Colonic mucosa (tissue), 4 donors: Measurements from ENCODE around the gene CNDP2. TPM values are rescaled to one million over a fixed set of nuclear protein-coding genes. Genes with fewer than 3 reads are reported as not detected.

ENCODE experiments used
- DNase-seq: peaks from one replicate; pipeline ENCODE4 v3.0.0-alpha.2; 2020
- H3K27ac ChIP-seq: fragments of 200-600 bp; one replicate; pipeline ENCODE4 v1.8.0; 2021
- H3K27me3 ChIP-seq: fragments of 200-600 bp; one replicate; pipeline ENCODE4 v1.8.0; 2021
- H3K36me3 ChIP-seq: fragments of 200-600 bp; one replicate; pipeline ENCODE4 v1.8.0; 2021
- H3K4me1 ChIP-seq: fragments of 200-600 bp; one replicate; pipeline ENCODE4 v1.8.0; 2021; ENCODE audit warnings: mild to moderate bottlenecking
- H3K4me3 ChIP-seq: fragments of 200-600 bp; one replicate; pipeline ENCODE4 v1.8.0; 2021
- H3K9ac ChIP-seq, 2 donors: one replicate each; pipeline ENCODE4 v1.7.0; 2013; ENCODE audit warnings: control low read depth in 2 of 2, low read depth in 2 of 2, low read length in 2 of 2
- H3K9me3 ChIP-seq: fragments of 200-600 bp; one replicate; pipeline ENCODE4 v1.8.0; 2021
- CTCF ChIP-seq: fragments of 200-600 bp; IDR thresholded peaks from one replicate; pipeline ENCODE4 v1.8.0; 2022; ENCODE audit warnings: antibody characterized with exemption, mild to moderate bottlenecking
- intact Hi-C: fragments of 100-400 bp; cut with DNase I; formaldehyde crosslinking; loops from one replicate; pipeline ENCODE4 v1.14.1; 2022
- total RNA-seq, 2 donors: library from RNA; stranded (reverse); fragmentation: NEBNext Ultra II Directional in 1 of 2; extraction: Animal tissue kit (Norgen Biotek cat#: 25700) in 1 of 2; gene quantifications; one replicate each; pipeline ENCODE4 v1.2.1, GENCODE V29; 2021
- donor health status: healthy.
- donor health status: DM: no; HTN: no; CAD: no.
- donor health status: DM: no; HTN: no; CAD: no.

The CNDP2 gene
- total RNA-seq, 2 donors from 2014 or later = 206 to 261 TPM

- no peak for TF ChIP-seq CTCF
- no peaks in the 10 kb centered on the region for H3K9me3 ChIP-seq
- H3K27ac ChIP-seq = no peak overlapping the region
- intact Hi-C loops = no loop called here
- H3K9ac ChIP-seq = no peak overlapping the region
- H3K4me3 ChIP-seq = no peak overlapping the region
- no peaks in the 10 kb centered on the region for H3K4me1 ChIP-seq
- H3K27me3 ChIP-seq = no peaks in the 10 kb centered on the region
- H3K36me3 ChIP-seq = no peaks in the 10 kb centered on the region
- DNase-seq = no peak
Observed at GRCh38 chr18:74567822-74568221, 71.7 kb downstream of the CNDP2 start.

GRCh38 chr18:74569401-74569800 is 73.2 kb downstream of the CNDP2 start:
- intact Hi-C loops = no loop called here
- H3K36me3 ChIP-seq = no peaks in the 10 kb centered on the region

GRCh38 chr18:74570266-74570665 is 74.1 kb downstream of the CNDP2 start:
- Histone ChIP-seq H3K27ac (no peak overlapping the region), H3K9me3 (no peaks in the 10 kb centered on the region), H3K36me3 (no peaks in the 10 kb centered on the region), H3K4me1 (no peaks in the 10 kb centered on the region), H3K27me3 (no peaks in the 10 kb centered on the region), H3K4me3 (no peak overlapping the region), H3K9ac (no peak overlapping the region)
- DNase-seq = no peak
- intact Hi-C loops = no loop called here
- TF ChIP-seq CTCF = no peak

More at GRCh38 chr18:74569401-74569800, 73.2 kb downstream of the CNDP2 start:
- Histone ChIP-seq H3K27me3 (no peaks in the 10 kb centered on the region), H3K4me3 (no peak overlapping the region), H3K4me1 (no peaks in the 10 kb centered on the region), H3K27ac (no peak overlapping the region), H3K9me3 (no peaks in the 10 kb centered on the region), H3K9ac (no peak overlapping the region)
- no peak for DNase-seq
- no peak for TF ChIP-seq CTCF

GRCh38 chr18:74571895-74572680 is 75.9 kb downstream of the CNDP2 start:
- H3K9me3 ChIP-seq = no peaks in the 10 kb centered on the region
- intact Hi-C loops = no loop called here
- no peak overlapping the region for H3K4me3 ChIP-seq
- TF ChIP-seq CTCF = no peak
- H3K36me3 ChIP-seq = no peaks in the 10 kb centered on the region
- H3K27ac ChIP-seq = no peak overlapping the region
- no peaks in the 10 kb centered on the region for H3K27me3 ChIP-seq
- no peak for DNase-seq
- no peaks in the 10 kb centered on the region for H3K4me1 ChIP-seq
- H3K9ac ChIP-seq = no peak overlapping the region

GRCh38 chr18:74573053-74573452 is 76.9 kb downstream of the CNDP2 start:
- Histone ChIP-seq H3K9me3 (no peaks in the 10 kb centered on the region), H3K4me3 (no peak overlapping the region), H3K9ac (no peak overlapping the region), H3K27me3 (no peaks in the 10 kb centered on the region), H3K4me1 (no peaks in the 10 kb centered on the region), H3K36me3 (no peaks in the 10 kb centered on the region), H3K27ac (no peak overlapping the region)
- intact Hi-C loops = no loop called here
- no peak for DNase-seq
- no peak for TF ChIP-seq CTCF

Other genes with a start within 250 kb of the CNDP2 start
- gene CYB5A, start 204.4 kb upstream of the CNDP2 start, total RNA-seq = 100 to 1,000 TPM; 107 to 114 TPM
- not detected for gene C18orf63, start 180.5 kb upstream of the CNDP2 start, total RNA-seq
- gene DIPK1C, start 39.1 kb upstream of the CNDP2 start, total RNA-seq = under 1 TPM in 1 of 2 donors, not detected in 1; 0.24 TPM
- under 1 TPM in 1 of 2 donors, not detected in 1; 0.10 TPM for gene CNDP1, start 38.1 kb downstream of the CNDP2 start, total RNA-seq
- gene ZNF407, start 101.5 kb downstream of the CNDP2 start, total RNA-seq = 10 to 100 TPM in 1 of 2 donors, 1 to 10 TPM in 1; 8.1 to 13.1 TPM